ENCODE results near the gene NDEL1.

NDEL1 gene

DNA sequence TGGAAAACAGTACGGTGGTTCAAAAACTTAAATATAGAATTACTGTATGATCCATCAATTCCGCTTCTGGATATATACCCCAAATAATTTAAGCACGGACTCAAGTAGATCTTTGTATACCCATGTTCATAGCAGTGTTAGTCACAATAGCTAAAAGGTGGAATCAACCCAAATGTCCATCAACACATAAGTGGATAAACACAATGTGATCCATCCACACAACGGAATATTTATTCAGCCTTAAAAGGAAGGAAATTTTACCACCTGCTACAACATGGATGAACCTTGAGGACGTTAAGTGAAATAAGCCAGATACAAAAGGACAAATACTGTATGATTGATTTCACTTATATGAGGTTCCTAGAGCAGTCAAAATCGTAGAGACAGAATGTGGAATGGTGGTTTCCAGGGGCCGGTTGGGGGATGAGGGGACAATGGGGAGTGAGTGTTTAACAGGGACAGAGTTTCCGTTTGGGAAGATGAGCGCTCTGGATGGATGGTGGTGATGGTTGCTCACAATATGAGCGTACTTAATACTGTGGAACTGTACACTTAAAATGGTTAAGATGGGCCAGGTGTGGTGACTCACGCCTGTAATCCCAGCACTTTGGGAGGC, 32.7 kb upstream of the NDEL1 start:
- TF ChIP-seq, protein P1, sequence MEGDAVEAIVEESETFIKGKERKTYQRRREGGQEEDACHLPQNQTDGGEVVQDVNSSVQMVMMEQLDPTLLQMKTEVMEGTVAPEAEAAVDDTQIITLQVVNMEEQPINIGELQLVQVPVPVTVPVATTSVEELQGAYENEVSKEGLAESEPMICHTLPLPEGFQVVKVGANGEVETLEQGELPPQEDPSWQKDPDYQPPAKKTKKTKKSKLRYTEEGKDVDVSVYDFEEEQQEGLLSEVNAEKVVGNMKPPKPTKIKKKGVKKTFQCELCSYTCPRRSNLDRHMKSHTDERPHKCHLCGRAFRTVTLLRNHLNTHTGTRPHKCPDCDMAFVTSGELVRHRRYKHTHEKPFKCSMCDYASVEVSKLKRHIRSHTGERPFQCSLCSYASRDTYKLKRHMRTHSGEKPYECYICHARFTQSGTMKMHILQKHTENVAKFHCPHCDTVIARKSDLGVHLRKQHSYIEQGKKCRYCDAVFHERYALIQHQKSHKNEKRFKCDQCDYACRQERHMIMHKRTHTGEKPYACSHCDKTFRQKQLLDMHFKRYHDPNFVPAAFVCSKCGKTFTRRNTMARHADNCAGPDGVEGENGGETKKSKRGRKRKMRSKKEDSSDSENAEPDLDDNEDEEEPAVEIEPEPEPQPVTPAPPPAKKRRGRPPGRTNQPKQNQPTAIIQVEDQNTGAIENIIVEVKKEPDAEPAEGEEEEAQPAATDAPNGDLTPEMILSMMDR (IDR thresholded peaks at IDR 0.05; ENCODE audit: insufficient read depth, low read length, missing control alignments) = no peak
- no peak overlapping the region for H3K4me3 ChIP-seq (ENCODE audit: low read depth, low read length)
- POLR2A ChIA-PET = no interaction called here
- no peak for DNase-seq (ENCODE audit: low read depth, low spot score)
- CTCF ChIA-PET = no interaction called here

DNA sequence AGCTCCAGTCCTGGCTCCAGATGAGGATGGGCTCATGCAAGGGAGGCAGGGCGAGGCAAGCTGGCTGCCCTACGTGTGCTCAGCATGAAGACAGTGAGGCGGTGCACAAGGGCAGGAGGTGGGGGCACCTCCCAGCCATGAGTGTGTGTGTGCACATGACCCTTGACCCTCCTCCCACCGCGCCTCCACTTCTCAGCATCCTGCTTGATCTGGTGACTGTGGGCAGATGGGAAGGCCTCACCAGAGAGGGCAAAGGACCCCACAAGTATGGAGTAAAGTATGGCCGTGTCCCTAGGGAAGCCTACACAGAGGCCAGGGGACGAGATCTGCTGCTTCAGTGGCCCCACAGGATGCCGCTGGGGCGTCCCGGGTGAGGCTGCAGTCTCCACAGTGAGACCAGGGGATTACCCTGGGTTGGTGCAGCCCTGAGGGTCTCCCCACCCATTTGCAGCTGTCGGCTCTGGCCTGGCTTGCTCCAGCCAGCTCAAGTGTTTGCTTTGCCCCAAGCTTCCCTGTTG, 30.1 kb upstream of the NDEL1 start:
- H3K4me3 ChIP-seq (ENCODE audit: low read depth, low read length) = no peak overlapping the region
- CTCF ChIA-PET = interaction anchor here (1.0 to 6.5 kb wide), 5 partner anchors 10 to 380 kb away, joined by 3 to 94 read pairs (median 5); no protein-coding TSS in a partner anchor
- TF ChIP-seq, protein P1 (IDR thresholded peaks at IDR 0.05; ENCODE audit: insufficient read depth, low read length, missing control alignments) = no peak
- DNase-seq (ENCODE audit: low read depth, low spot score) = no peak
- POLR2A ChIA-PET = no interaction called here

DNA sequence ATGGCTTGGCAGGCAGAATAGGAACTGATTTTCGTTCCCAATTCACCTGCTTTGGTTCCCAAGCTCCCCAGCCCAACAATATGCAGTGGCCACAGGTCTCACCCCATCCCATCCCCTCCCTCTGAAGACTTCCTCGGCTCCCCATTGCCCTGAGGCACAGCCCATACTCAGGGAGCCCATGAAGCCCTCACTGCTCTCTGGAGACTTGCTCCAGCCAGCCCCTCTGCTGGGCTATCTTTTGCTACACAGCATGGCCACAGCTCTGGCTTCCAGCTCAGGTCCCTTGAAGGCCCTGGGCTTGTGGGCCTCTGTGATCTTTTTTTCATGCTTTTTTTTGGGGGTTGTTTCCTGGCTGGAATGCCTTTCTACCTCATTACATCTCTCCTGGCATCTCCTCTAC, 29.5 kb upstream of the NDEL1 start:
- ChIA-PET CTCF (interaction anchor here (1.0 to 6.5 kb wide), 5 partner anchors 11 to 380 kb away, joined by 3 to 94 read pairs (median 5); no protein-coding TSS in a partner anchor), POLR2A (no interaction called here)
- TF ChIP-seq, protein P1 (IDR thresholded peaks at IDR 0.05; ENCODE audit: insufficient read depth, low read length, missing control alignments) = no peak
- no peak for DNase-seq (ENCODE audit: low read depth, low spot score)
- H3K4me3 ChIP-seq (ENCODE audit: low read depth, low read length) = no peak overlapping the region

DNA sequence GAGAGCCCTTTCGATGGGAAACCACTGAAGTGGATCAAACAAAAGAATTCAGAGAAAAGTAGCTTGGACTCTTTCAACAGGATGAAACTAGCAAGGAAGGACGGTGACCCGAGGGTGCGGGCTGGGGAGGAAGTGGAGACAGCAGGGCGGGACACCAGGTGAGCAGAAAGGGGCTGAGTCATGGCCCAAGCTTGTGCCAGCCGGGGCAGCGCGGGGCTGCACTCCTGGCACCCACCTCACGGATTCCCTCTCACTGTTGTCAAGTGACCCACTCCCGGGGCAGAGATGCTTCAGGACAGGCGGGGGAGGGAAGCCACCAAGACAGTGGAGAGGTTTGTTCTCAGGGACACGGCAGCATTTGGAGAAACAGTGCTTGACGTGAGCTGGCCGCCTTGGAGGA, 27.3 kb upstream of the NDEL1 start:
- TF ChIP-seq, protein P1 (IDR thresholded peaks at IDR 0.05; ENCODE audit: insufficient read depth, low read length, missing control alignments) = no peak
- H3K4me3 ChIP-seq (ENCODE audit: low read depth, low read length) = no peak overlapping the region
- DNase-seq (ENCODE audit: low read depth, low spot score) = no peak
- POLR2A ChIA-PET = no interaction called here
- CTCF ChIA-PET = interaction anchor here (1.0 to 6.5 kb wide), 6 partner anchors 12 to 377 kb away, joined by 3 to 94 read pairs (median 8); no protein-coding TSS in a partner anchor

DNA sequence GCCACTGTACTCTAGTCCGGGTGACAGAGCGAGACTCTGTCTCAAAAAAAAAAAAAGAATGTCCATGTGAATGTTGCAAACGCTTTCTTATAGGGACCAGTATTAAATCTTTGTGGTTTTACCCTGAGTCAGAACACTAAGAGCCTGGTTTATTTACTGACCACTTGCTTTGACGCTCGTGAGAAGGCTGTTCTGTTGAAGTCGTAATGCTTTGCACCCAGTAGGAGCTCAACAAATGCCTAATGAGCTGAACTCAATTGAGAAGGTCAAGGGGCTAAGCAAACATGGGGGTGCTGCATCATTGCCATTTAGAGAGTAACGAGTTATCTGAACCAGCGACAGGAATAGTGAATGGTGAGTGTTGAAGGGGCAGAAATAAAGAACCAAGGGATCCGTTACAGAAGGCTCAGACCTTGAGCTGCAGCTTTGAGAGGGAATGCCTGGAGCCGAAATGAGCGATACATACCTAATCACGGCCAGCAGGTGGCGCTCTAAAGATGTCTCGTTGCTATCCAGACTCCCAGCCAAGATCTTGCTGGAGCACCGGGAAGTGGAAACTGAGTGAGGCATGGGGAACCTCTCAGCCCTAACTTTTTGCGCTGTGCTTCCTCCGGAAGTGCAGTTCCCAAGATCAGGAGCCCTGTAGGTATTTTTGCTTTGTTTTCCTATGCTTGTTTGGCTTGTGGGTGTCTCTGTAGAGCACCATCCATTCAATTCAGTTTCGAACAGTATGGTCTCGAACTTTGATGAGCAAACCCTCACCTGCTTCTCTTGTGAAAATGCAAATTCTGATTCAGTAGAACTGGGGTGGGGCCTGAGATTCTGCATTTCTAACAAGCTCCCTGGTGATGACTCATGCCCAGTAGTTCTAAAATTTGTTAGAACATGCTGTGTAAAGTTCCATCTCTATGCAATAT, 25.5 kb upstream of the NDEL1 start:
- ChIA-PET CTCF (interaction anchor here (0.7 to 6.5 kb wide), 38 partner anchors 8 to 857 kb away, joined by 3 to 94 read pairs (median 4); partner anchors contain the start of gene NDEL1), POLR2A (interaction anchor here (0.6 to 1.0 kb wide), 3 partner anchors 21 to 375 kb away, joined by 3 to 5 read pairs (median 3); partner anchors contain the start of gene NDEL1)
- TF ChIP-seq, protein P1 (IDR thresholded peaks at IDR 0.05; ENCODE audit: insufficient read depth, low read length, missing control alignments) = peak; percentile 85
- no peak overlapping the region; the same call in 1 of the 2 replicates for H3K4me3 ChIP-seq (ENCODE audit: low read depth, low read length)
- peak; percentile 23 for DNase-seq (ENCODE audit: low read depth, low spot score)

Data from AG04449 (cell line).